Lower leg skin (tissue), 4 donors: ENCODE measurements around the gene KRTAP12-1. TPM values are rescaled to one million over a fixed set of nuclear protein-coding genes. Genes with fewer than 3 reads are reported as not detected.
A peak's percentile ranks its signal among the peaks of the same experiment; 100 is the strongest.
"Not testable (repeated sequence)": the region's sequence is repeated elsewhere in the genome, so short reads cannot be mapped to it uniquely, and the experiment has no call there.

ENCODE experiments used
- DNase-seq, 2 donors: peaks; one replicate each; pipeline ENCODE4 v3.0.0-alpha.2; 2019; ENCODE audit warnings: low spot score in 2 of 2
- H3K4me3 ChIP-seq: fragments of 200-600 bp; sonication (generic); 2 replicates; pipeline ENCODE4 v1.5.1; 2017; ENCODE audit warnings: mild to moderate bottlenecking, low read depth; ENCODE audit not compliant: poor library complexity, severe bottlenecking
- POLR2A ChIP-seq, 2 donors: fragments of 450-650 bp; IDR thresholded peaks; one replicate each; pipeline ENCODE4 v1.6.1; 2016 to 2017; ENCODE audit warnings: antibody characterized with exemption in 2 of 2, mild to moderate bottlenecking in 1 of 2, moderate library complexity in 1 of 2
- WGBS, 2 donors: methylation state at CpG; one replicate each; pipeline ENCODE4 v1.1.5; 2018; 5-methylcytosine and 5-hydroxymethylcytosine counted together
- intact Hi-C: fragments of 100-400 bp; cut with DNase I; formaldehyde crosslinking; loops from one replicate; pipeline ENCODE4 v1.15.0; 2023; ENCODE audit warnings: low total_unique reads
- total RNA-seq, 4 donors: library from RNA; depleted of rRNA; stranded (reverse); fragments of >200 nt; gene quantifications; one replicate each; pipeline ENCODE4 v1.1.0, GENCODE V29; 2016
- TF ChIP-seq, protein P1 (sequence below), 3 donors: fragments of 450-650 bp; IDR thresholded peaks; one replicate each; pipeline ENCODE4 v1.5.1; 2016; ENCODE audit warnings: antibody characterized with exemption in 3 of 3, mild to moderate bottlenecking in 3 of 3, moderate library complexity in 2 of 3

KRTAP12-1 gene
- total RNA-seq, 4 donors from 2014 or later = 12.3 TPM; not detected in 3

DNA sequence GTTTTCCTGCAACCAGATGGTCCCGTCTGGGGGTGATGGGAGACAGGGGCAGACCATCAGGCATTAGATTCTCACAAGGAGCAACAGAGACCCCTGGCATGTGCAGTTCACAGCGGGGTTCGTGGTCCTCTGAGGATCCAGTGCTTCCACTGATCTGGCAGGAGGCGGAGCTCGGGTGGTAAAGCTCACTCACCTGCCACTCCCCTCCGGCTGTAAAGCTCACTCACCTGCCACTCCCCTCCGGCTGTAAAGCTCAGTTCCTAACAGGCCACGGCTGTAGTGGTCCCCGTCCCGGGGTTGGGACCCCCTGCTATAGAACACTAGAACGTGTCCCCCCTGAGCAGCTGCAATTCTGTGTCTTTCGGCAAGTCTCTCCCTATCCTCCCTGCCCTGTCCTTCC lies 19.6 kb upstream of the KRTAP12-1 start:
- no peak overlapping the region for H3K4me3 ChIP-seq
- no peak for TF ChIP-seq POLR2A (IDR thresholded peaks at IDR 0.05)
- TF ChIP-seq, protein P1, sequence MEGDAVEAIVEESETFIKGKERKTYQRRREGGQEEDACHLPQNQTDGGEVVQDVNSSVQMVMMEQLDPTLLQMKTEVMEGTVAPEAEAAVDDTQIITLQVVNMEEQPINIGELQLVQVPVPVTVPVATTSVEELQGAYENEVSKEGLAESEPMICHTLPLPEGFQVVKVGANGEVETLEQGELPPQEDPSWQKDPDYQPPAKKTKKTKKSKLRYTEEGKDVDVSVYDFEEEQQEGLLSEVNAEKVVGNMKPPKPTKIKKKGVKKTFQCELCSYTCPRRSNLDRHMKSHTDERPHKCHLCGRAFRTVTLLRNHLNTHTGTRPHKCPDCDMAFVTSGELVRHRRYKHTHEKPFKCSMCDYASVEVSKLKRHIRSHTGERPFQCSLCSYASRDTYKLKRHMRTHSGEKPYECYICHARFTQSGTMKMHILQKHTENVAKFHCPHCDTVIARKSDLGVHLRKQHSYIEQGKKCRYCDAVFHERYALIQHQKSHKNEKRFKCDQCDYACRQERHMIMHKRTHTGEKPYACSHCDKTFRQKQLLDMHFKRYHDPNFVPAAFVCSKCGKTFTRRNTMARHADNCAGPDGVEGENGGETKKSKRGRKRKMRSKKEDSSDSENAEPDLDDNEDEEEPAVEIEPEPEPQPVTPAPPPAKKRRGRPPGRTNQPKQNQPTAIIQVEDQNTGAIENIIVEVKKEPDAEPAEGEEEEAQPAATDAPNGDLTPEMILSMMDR (IDR thresholded peaks at IDR 0.05) = no peak
- intact Hi-C loops = no loop called here
- 31 to 40% methylated on average over 12 of the region's 12 CpGs for WGBS, 2 donors
- peak in 1 of 2 donors; percentile 79 for DNase-seq

DNA sequence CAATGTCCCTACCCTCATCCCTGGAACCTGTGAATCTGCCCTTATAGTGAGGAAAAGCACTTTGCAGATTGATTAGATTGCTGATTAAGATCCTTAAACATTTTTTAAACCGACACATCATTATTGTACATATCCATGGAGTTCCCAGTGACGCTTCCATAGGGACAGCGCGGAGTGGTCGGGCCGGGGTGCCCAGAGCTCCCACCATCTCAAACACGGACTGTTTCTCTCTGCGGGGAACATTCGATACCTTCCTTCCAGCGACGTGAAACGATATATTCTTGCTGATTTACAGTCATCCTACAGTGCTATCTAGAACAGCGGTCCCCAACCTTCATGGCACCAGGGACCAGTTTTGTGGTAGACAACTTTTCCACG lies 19.0 kb upstream of the KRTAP12-1 start:
- WGBS, 2 donors = 81 to 82% methylated on average over 14 of the region's 14 CpGs
- intact Hi-C loops = no loop called here
- no peak overlapping the region for H3K4me3 ChIP-seq
- DNase-seq = peak in 1 of 2 donors; percentile 52
- no peak for TF ChIP-seq POLR2A (IDR thresholded peaks at IDR 0.05)
- TF ChIP-seq, protein P1 (IDR thresholded peaks at IDR 0.05) = no peak

DNA sequence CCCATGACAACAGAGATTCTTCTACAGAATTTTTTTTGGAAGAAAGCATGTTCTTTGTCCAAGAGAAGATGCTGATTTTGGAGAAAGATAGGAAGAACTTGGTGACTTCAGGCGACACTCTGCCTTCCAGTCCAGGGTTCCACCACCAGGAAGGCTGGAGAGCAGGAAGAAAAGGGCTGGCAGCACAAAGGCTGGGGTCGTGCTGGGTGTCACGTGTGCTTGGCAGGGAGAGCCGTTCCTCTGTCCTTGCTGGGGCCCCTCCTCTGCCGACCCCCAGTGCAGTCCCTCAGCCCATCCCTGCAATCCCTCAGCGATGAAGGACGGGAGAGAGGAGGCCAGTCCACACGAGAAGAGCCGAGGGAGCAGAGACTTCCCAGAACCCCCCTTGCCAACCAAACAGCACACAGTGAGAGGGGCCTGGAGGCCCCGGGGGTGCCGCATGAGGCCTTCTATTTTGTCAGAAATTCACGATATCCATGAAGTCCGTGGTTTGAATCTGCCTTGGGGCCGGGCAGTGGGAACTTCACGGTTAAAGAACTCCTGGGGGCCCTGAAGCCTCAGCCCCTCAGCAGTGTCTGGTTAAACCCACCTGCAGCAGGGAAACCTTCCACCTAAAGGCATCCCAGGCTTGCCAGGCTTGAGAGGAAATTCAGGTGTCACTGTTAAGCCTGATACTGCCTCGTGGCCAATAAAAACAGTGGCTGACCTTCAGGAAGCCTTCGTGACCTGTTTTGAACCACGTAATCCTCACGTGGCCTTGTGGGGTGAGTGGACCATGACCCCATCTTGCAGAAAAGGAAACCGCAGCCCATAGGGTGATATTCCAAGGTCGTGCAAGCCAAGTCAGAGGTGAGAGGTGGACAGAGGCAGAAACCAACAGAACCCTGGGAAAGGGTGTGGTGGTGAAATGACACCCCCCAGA lies 18.4 kb upstream of the KRTAP12-1 start:
- DNase-seq = peak in 1 of 2 donors; percentile 45
- H3K4me3 ChIP-seq = no peak overlapping the region
- WGBS, 2 donors = 64 to 66% methylated on average over 21 of the region's 21 CpGs
- TF ChIP-seq POLR2A (IDR thresholded peaks at IDR 0.05) = no peak
- TF ChIP-seq, protein P1 (IDR thresholded peaks at IDR 0.05) = no peak
- intact Hi-C loops = no loop called here

DNA sequence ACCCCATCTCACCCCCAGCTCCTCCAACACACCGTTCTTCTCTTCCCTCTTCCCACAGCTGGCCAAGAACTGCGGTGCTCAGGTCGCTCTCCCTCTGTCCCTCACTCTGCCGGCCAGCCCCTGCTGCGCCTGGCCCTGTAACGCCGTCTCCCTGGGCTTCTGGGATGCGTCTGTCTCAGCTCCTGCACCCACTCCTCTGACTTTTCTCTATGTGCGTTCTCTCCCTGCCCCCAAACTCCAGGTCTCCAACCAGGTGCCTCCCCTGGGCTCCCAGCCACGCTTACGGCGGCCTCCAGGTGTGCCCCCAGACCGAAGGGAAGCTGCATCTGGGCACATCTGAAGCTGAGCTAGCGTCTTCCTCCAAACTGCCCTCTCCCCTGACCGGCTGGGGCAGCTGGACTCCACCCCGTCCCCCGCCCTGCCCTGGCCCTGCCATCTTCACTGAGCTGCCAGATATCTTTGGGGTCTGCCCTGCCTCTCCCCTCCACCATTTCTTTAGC lies 17.6 kb upstream of the KRTAP12-1 start:
- peak in 1 of 2 donors; percentile 49 for DNase-seq
- 62 to 65% methylated on average over 17 of the region's 17 CpGs for WGBS, 2 donors
- no peak overlapping the region for H3K4me3 ChIP-seq
- intact Hi-C loops = no loop called here
- no peak for TF ChIP-seq POLR2A (IDR thresholded peaks at IDR 0.05)

DNA sequence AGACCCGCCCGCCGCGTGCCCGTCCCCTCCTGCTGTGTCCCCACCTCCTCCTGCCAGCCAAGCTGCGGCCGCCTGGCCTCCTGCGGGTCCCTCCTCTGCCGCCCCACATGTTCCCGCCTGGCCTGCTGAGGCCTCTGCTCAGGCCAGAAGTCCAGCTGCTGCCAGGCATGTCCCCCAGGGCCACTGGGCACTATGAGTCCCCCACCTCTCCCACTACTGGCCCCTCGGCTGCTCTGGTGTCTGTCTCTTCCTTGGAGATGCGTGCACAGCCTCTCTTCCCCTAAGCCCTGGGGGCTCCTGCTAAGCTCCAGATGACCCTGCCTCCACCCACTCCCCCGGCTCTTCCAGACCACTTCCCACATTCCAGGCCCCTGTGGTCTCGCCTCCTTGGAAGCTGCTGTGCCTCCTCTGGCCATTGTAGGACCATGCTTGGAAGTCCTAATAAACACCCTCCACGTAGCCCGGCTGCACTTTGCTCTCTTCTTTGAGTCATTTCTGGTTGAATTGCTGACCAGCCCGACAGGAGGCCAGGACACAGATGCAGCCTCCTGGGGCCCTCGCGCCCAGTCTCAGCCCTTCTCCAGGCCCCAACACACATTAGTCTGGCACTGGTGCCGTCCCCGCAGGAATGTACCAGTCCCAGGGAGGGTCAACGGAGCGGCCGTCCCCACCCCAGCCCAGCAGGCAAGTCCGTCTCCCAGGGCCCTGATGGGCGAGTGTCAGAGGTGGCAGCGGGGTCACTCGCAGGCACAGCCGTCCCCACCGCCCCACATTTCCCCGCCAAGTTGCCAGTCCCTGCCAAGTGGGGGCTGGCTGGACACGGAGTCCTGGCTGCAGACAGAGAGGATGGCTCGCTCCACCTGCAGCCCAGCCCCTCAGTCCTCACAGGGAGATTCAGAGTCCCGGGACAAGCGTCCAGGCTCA lies 16.1 kb upstream of the KRTAP12-1 start:
- peak in 1 of 2 donors; percentile 84 for DNase-seq
- TF ChIP-seq, protein P1 (IDR thresholded peaks at IDR 0.05) = no peak
- no peak for TF ChIP-seq POLR2A (IDR thresholded peaks at IDR 0.05)
- WGBS, 2 donors = 48 to 69% methylated on average over 27 to 34 of the region's 35 CpGs
- no peak overlapping the region for H3K4me3 ChIP-seq
- intact Hi-C loops = no loop called here

DNA sequence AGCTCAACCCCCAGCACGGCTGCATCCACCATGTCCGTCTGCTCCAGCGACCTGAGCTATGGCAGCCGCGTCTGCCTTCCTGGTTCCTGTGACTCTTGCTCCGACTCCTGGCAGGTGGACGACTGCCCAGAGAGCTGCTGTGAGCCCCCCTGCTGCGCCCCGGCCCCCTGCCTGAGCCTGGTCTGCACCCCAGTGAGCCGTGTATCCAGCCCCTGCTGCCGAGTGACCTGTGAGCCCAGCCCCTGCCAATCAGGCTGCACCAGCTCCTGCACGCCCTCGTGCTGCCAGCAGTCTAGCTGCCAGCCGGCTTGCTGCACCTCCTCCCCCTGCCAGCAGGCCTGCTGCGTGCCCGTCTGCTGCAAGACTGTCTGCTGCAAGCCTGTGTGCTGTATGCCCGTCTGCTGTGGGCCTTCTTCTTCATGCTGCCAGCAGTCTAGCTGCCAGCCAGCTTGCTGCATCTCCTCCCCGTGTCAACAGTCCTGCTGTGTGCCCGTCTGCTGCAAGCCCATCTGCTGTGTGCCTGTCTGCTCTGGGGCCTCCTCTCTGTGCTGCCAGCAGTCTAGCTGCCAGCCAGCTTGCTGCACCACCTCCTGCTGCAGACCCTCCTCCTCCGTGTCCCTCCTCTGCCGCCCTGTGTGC lies 15.3 kb upstream of the KRTAP12-1 start, which contains the start of gene KRTAP10-12:
TSS of gene KRTAP10-12 (plus strand) at position 1 of the 639 bp plus-strand sequence. CDS start at position 31, 30 bp downstream.
- 54 to 64% methylated on average over 12 to 20 of the region's 21 CpGs for WGBS, 2 donors
- H3K4me3 ChIP-seq, intact Hi-C loops: not testable (repeated sequence)
- DNase-seq = peak in 1 of 2 donors; percentile 37
